Gastrocnemius medialis (tissue), 4 donors: ENCODE measurements around the gene ESR1. TPM values are rescaled to one million over a fixed set of nuclear protein-coding genes. Genes with fewer than 3 reads are reported as not detected.
"Not testable (repeated sequence)": the region's sequence is repeated elsewhere in the genome, so short reads cannot be mapped to it uniquely, and the experiment has no call there.

Experiments
- ATAC-seq, 2 donors: fragments of 150-250 bp; one replicate each; pipeline ENCODE4 v1.9.1; 2016
- DNase-seq, 2 donors: peaks; one replicate each; pipeline ENCODE4 v3.0.0-alpha.2; 2019
- H3K27ac ChIP-seq, 4 donors: fragments of 200-600 bp; sonication (generic); 1 replicate in 1 of 4; 2 replicates in 3 of 4; pipeline ENCODE4 v1.5.1; 2016 to 2018; ENCODE audit warnings: mild to moderate bottlenecking in 2 of 4, moderate library complexity in 1 of 4
- H3K27me3 ChIP-seq, 3 donors: fragments of 200-600 bp; sonication (generic) in 2 of 3; 1 replicate in 1 of 3; 2 replicates in 2 of 3; pipeline versions ENCODE4 v1.5.1 to v1.6.0; 2016 to 2019; ENCODE audit warnings: mild to moderate bottlenecking in 1 of 3, moderate library complexity in 1 of 3
- H3K36me3 ChIP-seq, 2 donors: fragments of 200-600 bp; sonication (generic) in 1 of 2; one replicate each; pipeline ENCODE4 v1.5.1; 2017 to 2018
- H3K4me1 ChIP-seq, 2 donors: fragments of 200-600 bp; sonication (generic) in 1 of 2; one replicate each; pipeline ENCODE4 v1.5.1; 2016 to 2017; ENCODE audit warnings: mild to moderate bottlenecking in 2 of 2
- H3K4me3 ChIP-seq, 4 donors: fragments of 200-600 bp; sonication (generic) in 3 of 4; 1 replicate in 1 of 4; 2 replicates in 3 of 4; pipeline ENCODE4 v1.5.1; 2016 to 2019; ENCODE audit warnings: mild to moderate bottlenecking in 2 of 4
- H3K9me3 ChIP-seq, 3 donors: fragments of 200-600 bp; sonication (generic) in 2 of 3; 1 replicate in 1 of 3; 2 replicates in 2 of 3; pipeline ENCODE4 v1.5.1; 2016 to 2019
- POLR2A ChIP-seq, 2 donors: fragments of 450-650 bp; IDR thresholded peaks; one replicate each; pipeline ENCODE4 v1.6.1; 2017; ENCODE audit warnings: antibody characterized with exemption in 2 of 2, mild to moderate bottlenecking in 2 of 2, moderate library complexity in 2 of 2
- in situ Hi-C, 4 donors: fragments of 200-750 bp; cut with MboI; loops; one replicate each; pipeline versions ENCODE4 v1.15.0 to v1.8.0; 2017; ENCODE audit warnings: low sequenced_read_pairs in 4 of 4
- intact Hi-C: fragments of 100-400 bp; cut with DNase I; formaldehyde crosslinking; loops from one replicate; pipeline ENCODE4 v1.15.1; 2023; ENCODE audit warnings: low total_unique reads
- total RNA-seq, 4 donors: library from RNA; depleted of rRNA; stranded (reverse); fragments of >200 nt; gene quantifications; one replicate each; pipeline versions ENCODE4 v1.1.0 to v1.2.3, GENCODE V29; 2016
- TF ChIP-seq, protein P1 (sequence below), 5 experiments: fragments of 450-650 bp in 3 of 5; fragments of 200-600 bp in 2 of 5; sonication (generic) in 2 of 5; IDR thresholded peaks in 4 of 5; conservative IDR thresholded peaks in 1 of 5; 1 replicate in 4 of 5; 2 replicates in 1 of 5; pipeline ENCODE4 v1.5.1; 2016 to 2019; ENCODE audit warnings: antibody characterized with exemption in 5 of 5, mild to moderate bottlenecking in 3 of 5, moderate library complexity in 3 of 5

ESR1 gene
- total RNA-seq, 4 donors from 2014 or later, result 0.61 to 1.1 (median 1.1) TPM

DNA sequence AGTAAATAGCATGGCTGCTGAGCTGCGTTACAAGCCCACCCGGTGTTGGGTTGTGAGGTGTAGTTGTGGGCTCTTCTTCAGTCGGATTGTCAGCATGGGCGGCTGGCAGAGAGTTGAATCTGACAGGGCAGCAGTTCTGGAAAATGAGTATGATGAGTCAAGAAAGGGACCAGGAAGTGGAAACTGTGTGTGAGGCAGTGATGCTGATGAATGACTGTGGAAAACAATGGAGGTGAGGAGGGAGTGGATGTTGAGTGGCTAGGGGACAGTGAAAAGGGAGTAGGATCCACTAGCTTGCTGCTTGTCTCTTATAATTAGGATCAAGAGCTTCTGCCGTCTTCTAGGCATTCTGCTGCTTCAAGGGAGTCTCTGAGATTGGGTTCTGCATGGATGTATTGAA, 154.3 kb downstream of the ESR1 start:
- Histone ChIP-seq H3K27me3 (no peaks in the 10 kb centered on the region), H3K4me1 (no peaks in the 10 kb centered on the region), H3K36me3 (no peaks in the 10 kb centered on the region), H3K4me3 (no peak overlapping the region), H3K27ac (no peak overlapping the region), H3K9me3 (no peaks in the 10 kb centered on the region)
- TF ChIP-seq POLR2A (IDR thresholded peaks at IDR 0.05), result no peak
- TF ChIP-seq, protein P1, sequence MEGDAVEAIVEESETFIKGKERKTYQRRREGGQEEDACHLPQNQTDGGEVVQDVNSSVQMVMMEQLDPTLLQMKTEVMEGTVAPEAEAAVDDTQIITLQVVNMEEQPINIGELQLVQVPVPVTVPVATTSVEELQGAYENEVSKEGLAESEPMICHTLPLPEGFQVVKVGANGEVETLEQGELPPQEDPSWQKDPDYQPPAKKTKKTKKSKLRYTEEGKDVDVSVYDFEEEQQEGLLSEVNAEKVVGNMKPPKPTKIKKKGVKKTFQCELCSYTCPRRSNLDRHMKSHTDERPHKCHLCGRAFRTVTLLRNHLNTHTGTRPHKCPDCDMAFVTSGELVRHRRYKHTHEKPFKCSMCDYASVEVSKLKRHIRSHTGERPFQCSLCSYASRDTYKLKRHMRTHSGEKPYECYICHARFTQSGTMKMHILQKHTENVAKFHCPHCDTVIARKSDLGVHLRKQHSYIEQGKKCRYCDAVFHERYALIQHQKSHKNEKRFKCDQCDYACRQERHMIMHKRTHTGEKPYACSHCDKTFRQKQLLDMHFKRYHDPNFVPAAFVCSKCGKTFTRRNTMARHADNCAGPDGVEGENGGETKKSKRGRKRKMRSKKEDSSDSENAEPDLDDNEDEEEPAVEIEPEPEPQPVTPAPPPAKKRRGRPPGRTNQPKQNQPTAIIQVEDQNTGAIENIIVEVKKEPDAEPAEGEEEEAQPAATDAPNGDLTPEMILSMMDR (IDR thresholded peaks at IDR 0.05 in 4 of 5, conservative IDR thresholded peaks at IDR 0.05 in 1 of 5), result no peak
- intact Hi-C loops (no loop called here), in situ Hi-C loops (no loop called here)
- ATAC-seq (no peak), DNase-seq (no peak)

- H3K36me3 ChIP-seq, result no peaks in the 10 kb centered on the region
- TF ChIP-seq, protein P1 (IDR thresholded peaks at IDR 0.05 in 4 of 5, conservative IDR thresholded peaks at IDR 0.05 in 1 of 5), result no peak
- TF ChIP-seq POLR2A (IDR thresholded peaks at IDR 0.05), result no peak
- in situ Hi-C loops, result no loop called here
- H3K4me3 ChIP-seq, result no peak overlapping the region
- DNase-seq (no peak), ATAC-seq (no peak)
- no peaks in the 10 kb centered on the region for H3K27me3 ChIP-seq
- H3K4me1 ChIP-seq, result no peaks in the 10 kb centered on the region
- no peaks in the 10 kb centered on the region for H3K9me3 ChIP-seq
- H3K27ac ChIP-seq, result no peak overlapping the region
- intact Hi-C loops, result no loop called here
Measured at GRCh38 chr6:151962246-151962846, 154.9 kb downstream of the ESR1 start.

DNA sequence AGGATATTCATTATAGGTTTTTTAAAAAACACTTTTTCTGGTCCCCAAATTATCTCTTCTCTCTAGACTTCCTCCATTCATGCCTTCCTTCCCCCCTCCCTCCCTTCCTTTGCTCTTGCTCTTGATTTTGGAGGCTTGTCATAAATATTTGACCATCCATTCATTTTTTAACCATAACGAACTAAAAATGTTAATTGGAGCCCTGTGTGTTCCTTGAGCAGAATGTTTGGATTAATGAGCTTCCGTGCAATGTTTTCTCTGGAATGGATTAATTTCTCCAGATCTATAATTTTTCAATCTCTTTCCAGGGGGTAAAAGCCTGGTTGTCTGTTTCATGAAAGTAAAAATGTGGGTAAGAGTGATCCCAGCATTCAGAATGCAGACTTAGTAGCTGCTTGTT, 155.5 kb downstream of the ESR1 start:
- H3K4me1 ChIP-seq, result no peaks in the 10 kb centered on the region
- in situ Hi-C loops, result no loop called here
- H3K27me3 ChIP-seq, result no peaks in the 10 kb centered on the region
- no peak overlapping the region for H3K4me3 ChIP-seq
- H3K36me3 ChIP-seq, result no peaks in the 10 kb centered on the region
- H3K9me3 ChIP-seq, result no peaks in the 10 kb centered on the region
- ATAC-seq, result no peak
- no peak for DNase-seq
- intact Hi-C loops, result no loop called here
- H3K27ac ChIP-seq, result no peak overlapping the region
- TF ChIP-seq, protein P1 (IDR thresholded peaks at IDR 0.05 in 4 of 5, conservative IDR thresholded peaks at IDR 0.05 in 1 of 5), result no peak
- TF ChIP-seq POLR2A (IDR thresholded peaks at IDR 0.05), result no peak

DNA sequence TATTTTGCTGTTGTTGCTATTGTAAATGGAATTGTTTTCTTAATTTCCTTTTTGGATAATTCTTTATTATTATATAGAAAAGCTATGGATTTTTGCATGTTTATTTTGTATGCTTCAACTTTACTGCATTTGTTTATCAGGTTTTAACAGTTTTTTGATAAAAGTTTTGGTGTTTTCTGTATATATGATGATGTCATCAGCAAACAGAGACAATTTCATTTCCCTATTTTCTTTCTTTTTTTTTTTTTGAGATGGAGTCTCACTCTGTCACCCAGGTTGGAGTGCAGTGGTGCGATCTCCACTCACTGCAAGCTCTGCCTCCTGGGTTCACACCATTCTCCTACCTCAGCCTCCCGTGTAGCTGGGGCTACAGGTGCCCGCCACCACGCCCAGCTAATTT, 156.9 kb downstream of the ESR1 start:
- ATAC-seq, H3K27me3 ChIP-seq, H3K36me3 ChIP-seq, H3K9me3 ChIP-seq, H3K4me3 ChIP-seq, H3K27ac ChIP-seq, intact Hi-C loops, in situ Hi-C loops, DNase-seq, H3K4me1 ChIP-seq: not testable (repeated sequence)

DNA sequence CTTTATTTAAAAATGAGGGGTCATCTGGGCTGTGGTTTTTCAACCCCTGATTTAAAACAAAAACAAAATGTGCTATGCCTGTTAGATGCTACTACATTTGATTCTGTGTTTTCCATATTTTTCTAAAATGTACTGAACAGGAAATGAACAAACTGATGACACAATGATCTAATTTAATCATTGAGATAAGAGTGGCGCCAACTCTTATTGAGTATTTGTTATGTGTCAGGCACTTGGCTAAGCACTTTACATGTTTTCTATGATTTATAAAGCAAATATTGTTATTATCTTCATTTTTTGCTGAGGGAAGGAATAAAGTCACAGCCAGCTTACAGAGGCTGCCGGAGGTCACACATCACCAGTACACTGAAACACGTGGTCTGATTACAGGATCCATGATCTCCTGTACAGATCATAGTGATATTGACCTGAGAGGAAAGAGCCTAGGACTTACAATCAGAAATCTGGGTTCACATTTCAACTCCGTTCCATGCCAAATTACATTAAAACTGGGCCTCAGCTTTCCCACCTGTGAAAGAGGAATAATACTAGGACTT, 166.7 kb downstream of the ESR1 start:
- Histone ChIP-seq H3K4me1 (peaks cover 6 to 12% of the 10 kb centered on the region in 2 donors), H3K9me3 (no peaks in the 10 kb centered on the region), H3K36me3 (no peaks in the 10 kb centered on the region), H3K27ac (no peak overlapping the region), H3K4me3 (no peak overlapping the region), H3K27me3 (no peaks in the 10 kb centered on the region)
- ATAC-seq, result no peak
- DNase-seq, result no peak
- in situ Hi-C loops (no loop called here), intact Hi-C loops (no loop called here)
- no peak for TF ChIP-seq POLR2A (IDR thresholded peaks at IDR 0.05)
- TF ChIP-seq, protein P1 (IDR thresholded peaks at IDR 0.05 in 4 of 5, conservative IDR thresholded peaks at IDR 0.05 in 1 of 5), result no peak
